Left ventricle myocardium inferior (tissue), 1 donor: ENCODE results near the gene XXYLT1. TPM values are rescaled to one million over a fixed set of nuclear protein-coding genes. Genes with fewer than 3 reads are reported as not detected.

Experiments used
- DNase-seq: peaks from one replicate; pipeline ENCODE4 v3.0.0-alpha.2; 2020
- H3K27ac ChIP-seq: fragments of 200-600 bp; replicated peaks from 2 replicates; pipeline ENCODE4 v1.8.0; 2021
- H3K27me3 ChIP-seq: fragments of 200-600 bp; 2 replicates; pipeline ENCODE4 v1.8.0; 2021; ENCODE audit warnings: low read depth
- H3K36me3 ChIP-seq: fragments of 200-600 bp; 2 replicates; pipeline ENCODE4 v1.8.0; 2021
- H3K4me1 ChIP-seq: fragments of 200-600 bp; 2 replicates; pipeline ENCODE4 v1.8.0; 2021
- H3K4me3 ChIP-seq: fragments of 200-600 bp; 2 replicates; pipeline ENCODE4 v1.8.0; 2021; ENCODE audit warnings: mild to moderate bottlenecking, moderate library complexity
- H3K9me3 ChIP-seq: fragments of 200-600 bp; replicated peaks from 2 replicates; pipeline ENCODE4 v1.8.0; 2021
- intact Hi-C: fragments of 100-400 bp; cut with micrococcal nuclease; formaldehyde crosslinking; loops from one replicate; pipeline ENCODE4 v1.11.0; 2022
- total RNA-seq: library from RNA; stranded (reverse); fragmentation: NEBNext Ultra II Directional; extraction: Animal tissue kit (Norgen Biotek cat#: 25700); gene quantifications from one replicate; pipeline ENCODE4 v1.2.1, GENCODE V29; 2021
- TF ChIP-seq, protein P1 (sequence below): fragments of 200-600 bp; IDR thresholded peaks from 2 replicates; pipeline ENCODE4 v1.8.0; 2021; ENCODE audit warnings: antibody characterized with exemption, mild to moderate bottlenecking, borderline replicate concordance
- donor health status: DM: no; HTN: yes; CAD: no; lungs with severe emphysema.

Gene XXYLT1
- total RNA-seq, 1 donor from 2014 or later: 2.3 TPM

DNA sequence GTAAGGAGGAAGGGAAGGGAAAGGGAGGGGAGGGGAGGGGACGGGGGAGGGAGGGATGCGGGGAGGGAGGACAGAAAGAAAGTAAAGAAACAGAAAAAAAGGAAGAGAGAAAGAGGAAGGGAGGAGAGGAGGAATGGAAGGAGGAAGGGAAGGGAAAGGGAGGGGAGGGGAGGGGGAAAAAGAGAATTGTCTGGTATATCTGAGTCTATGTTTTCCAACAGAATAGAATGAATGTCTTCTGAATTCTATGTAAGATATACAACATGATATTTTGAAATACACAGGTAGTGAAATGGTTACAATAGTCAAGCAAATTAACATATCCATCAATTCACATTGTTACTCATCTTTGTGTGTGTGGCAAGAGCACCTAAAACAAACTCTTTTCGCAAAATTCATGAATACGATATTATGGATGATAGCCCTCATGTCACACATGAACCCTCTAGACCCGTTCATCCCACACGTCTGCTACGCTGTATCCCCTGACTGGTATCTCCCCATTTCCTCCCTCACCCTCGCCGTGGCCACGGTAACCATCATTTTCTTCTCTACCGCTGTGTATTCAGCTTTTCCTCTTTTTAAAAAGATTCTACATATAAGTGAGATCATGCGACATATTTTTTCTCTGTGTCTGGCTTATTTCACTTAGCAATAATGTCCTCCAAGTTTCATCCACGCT is 168.9 kb downstream of the XXYLT1 start:
- Histone ChIP-seq H3K4me3 (no peak overlapping the region), H3K36me3 (no peaks in the 10 kb centered on the region), H3K9me3 (no peaks in the 10 kb centered on the region), H3K27ac (peak overlapping the region; percentile 71), H3K4me1 (peaks cover 54% of the 10 kb centered on the region), H3K27me3 (no peaks in the 10 kb centered on the region)
- intact Hi-C loops: no loop called here
- DNase-seq: no peak
- TF ChIP-seq, protein P1, sequence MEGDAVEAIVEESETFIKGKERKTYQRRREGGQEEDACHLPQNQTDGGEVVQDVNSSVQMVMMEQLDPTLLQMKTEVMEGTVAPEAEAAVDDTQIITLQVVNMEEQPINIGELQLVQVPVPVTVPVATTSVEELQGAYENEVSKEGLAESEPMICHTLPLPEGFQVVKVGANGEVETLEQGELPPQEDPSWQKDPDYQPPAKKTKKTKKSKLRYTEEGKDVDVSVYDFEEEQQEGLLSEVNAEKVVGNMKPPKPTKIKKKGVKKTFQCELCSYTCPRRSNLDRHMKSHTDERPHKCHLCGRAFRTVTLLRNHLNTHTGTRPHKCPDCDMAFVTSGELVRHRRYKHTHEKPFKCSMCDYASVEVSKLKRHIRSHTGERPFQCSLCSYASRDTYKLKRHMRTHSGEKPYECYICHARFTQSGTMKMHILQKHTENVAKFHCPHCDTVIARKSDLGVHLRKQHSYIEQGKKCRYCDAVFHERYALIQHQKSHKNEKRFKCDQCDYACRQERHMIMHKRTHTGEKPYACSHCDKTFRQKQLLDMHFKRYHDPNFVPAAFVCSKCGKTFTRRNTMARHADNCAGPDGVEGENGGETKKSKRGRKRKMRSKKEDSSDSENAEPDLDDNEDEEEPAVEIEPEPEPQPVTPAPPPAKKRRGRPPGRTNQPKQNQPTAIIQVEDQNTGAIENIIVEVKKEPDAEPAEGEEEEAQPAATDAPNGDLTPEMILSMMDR: no peak

DNA sequence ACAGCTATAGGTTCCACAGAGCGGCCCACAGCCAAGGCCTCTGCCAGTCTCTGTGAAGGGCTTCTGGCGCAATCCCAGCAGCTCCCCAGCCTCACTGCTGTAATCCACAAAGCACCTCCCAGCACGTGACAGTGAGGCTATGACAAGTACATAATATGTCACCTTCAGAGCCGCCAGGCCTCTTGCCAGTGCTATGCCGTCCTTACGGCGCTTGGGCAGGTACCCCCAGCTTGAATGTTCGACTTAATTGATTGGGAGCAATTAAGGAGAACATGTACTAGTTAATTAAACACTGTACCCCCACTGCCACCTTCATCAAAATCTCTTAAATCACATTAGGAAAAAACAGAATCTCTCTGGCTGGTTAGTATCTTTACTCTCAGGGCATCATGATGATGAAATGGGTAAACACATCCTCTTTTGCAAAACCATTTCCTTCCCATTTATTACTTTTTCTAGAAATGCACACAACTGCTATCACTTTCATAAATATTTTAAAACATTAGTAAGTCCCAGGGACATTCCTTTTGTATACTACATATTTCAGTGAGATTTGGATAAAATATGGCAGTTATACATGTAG is 169.9 kb downstream of the XXYLT1 start:
- H3K4me1 ChIP-seq: peaks cover 55% of the 10 kb centered on the region
- H3K4me3 ChIP-seq: no peak overlapping the region
- intact Hi-C loops: no loop called here
- no peaks in the 10 kb centered on the region for H3K9me3 ChIP-seq
- TF ChIP-seq, protein P1: no peak
- DNase-seq: peak; percentile 80
- no peaks in the 10 kb centered on the region for H3K36me3 ChIP-seq
- H3K27ac ChIP-seq: peak overlapping the region; percentile 71
- no peaks in the 10 kb centered on the region for H3K27me3 ChIP-seq

DNA sequence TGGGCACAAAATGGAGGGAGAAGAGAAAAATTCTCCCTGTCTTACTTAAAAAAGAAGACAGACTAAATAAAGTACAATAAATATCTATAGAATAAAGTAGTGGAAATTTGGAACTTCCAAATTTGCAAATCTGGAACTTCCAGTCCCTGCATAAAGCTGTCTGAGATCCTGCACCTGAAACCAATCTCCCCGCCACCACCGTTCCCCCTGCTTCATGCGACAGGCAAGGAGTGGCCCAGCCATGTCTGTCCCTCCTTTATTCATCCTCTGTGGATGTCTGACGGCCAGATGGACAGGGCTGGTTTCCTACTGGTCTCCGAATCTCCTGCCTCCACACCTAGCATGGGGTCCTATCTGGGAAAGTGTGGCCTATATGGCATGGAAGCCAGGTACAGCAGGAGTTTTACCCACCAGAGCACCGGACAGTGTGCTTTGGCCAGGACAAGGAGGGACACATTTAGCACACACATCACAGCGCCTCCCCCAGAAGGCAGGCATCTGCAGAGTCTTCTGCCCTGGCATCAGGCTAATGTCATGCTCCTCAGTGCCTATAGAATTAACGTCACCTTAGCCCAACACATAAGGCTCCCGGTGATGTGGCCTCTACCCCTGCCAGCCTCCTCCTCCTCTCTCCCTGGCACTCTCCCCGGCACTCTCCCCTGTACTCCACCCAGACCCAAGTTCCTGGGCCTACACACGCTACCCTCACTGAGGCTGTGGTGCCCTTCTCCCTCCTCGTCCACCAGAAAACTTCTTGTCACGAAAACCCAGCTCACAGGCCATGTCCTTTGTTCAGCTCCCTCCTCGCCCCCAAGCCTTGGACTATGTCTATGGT is 170.8 kb downstream of the XXYLT1 start:
- peak; percentile 11 for DNase-seq
- Histone ChIP-seq H3K27me3 (no peaks in the 10 kb centered on the region), H3K4me1 (peaks cover 55% of the 10 kb centered on the region), H3K9me3 (no peaks in the 10 kb centered on the region), H3K27ac (peak overlapping the region; percentile 71), H3K36me3 (no peaks in the 10 kb centered on the region), H3K4me3 (no peak overlapping the region)
- intact Hi-C loops: no loop called here
- TF ChIP-seq, protein P1: no peak

DNA sequence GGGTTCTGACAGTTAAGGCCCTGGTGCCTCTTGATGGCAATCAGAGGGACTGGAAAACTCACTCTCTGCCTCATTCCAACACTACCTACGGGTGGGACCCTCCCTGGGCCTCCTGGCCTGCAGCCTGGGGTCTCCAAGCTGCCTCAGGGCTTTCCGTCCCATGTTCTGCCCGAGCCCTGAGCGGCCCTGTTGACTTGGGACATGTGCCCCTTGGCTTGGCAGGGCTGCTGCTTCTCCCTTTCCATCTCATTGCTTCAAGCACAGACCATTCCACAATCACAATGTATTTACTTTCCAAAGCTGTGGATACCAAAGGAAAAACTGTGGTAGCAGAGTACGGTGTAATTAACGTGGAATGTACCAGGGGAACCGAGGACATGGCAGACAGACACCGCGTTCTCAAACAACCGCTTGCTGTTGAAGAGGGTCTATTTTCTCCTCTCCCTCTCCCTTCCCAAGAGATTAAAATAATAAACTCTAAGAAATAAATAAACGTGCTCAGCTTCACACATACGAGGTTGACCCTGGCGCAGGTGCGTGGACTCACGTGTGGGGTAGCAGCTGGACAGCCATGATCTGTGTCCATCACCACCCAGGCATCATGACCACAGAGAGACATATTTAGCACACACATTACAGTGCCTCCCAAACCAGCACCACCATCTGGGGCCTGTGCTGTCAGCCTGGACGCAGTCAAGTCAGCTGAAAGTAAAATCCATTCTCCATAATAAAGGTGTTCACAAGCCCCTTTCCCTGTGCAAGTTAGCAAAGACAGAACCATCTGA is 172.0 kb downstream of the XXYLT1 start:
- H3K4me1 ChIP-seq: peaks cover 55% of the 10 kb centered on the region
- H3K9me3 ChIP-seq: no peaks in the 10 kb centered on the region
- TF ChIP-seq, protein P1: no peak
- intact Hi-C loops: no loop called here
- H3K4me3 ChIP-seq: no peak overlapping the region
- H3K27me3 ChIP-seq: no peaks in the 10 kb centered on the region
- peak overlapping the region; percentile 67 for H3K27ac ChIP-seq
- H3K36me3 ChIP-seq: no peaks in the 10 kb centered on the region
- no peak for DNase-seq
